HG03521 (cell line): ENCODE results near the gene CELSR1.
"Not testable (repeated sequence)": the region's sequence is repeated elsewhere in the genome, so short reads cannot be mapped to it uniquely, and the experiment has no call there.

Source experiments
- ATAC-seq: cut with Tn5 transposase; IDR thresholded peaks from one replicate; pipeline ENCODE4 v1.9.1; 2021; ENCODE audit warnings: mild to moderate bottlenecking, moderate library complexity; ENCODE audit not compliant: unreplicated experiment

CELSR1 gene

DNA sequence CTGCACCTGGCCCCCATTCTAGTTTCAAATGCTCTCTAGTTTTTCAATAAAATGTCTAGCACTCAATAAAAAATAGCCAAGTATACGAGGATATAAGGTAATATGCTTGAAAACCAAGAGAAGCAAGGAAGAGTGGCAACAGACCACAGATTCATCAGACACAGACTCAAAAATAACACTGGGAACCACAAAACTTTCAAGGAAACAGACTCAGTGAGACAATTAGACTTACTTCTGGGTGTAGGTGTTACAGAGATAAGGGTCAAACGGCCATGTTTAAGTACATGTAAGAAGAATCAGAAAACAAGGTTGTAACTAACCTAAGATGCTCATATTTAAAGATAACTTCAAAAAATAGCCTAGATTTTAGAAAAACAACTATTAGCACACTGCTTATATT lies 134.9 kb downstream of the CELSR1 start:
- no peak for ATAC-seq

DNA sequence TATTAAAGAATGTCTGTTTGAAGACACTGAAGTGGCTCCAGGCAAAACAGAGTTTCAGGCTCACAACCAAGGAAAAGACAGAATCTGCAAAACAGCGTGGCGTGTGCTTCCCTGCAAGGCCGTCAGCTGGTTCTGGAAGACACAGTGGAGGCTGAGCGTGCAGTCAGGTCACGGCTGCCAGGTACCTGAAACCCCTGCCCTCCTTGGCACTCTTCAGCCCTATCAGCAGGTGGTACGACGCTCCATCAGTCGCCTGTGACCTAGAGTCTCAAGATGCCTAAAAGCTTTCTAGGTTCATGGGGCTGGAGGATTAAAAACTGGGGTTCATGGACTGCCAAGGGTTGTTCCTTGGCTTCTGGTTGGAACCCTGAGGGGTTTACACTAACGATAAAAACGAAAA lies 136.1 kb downstream of the CELSR1 start:
- no peak for ATAC-seq

DNA sequence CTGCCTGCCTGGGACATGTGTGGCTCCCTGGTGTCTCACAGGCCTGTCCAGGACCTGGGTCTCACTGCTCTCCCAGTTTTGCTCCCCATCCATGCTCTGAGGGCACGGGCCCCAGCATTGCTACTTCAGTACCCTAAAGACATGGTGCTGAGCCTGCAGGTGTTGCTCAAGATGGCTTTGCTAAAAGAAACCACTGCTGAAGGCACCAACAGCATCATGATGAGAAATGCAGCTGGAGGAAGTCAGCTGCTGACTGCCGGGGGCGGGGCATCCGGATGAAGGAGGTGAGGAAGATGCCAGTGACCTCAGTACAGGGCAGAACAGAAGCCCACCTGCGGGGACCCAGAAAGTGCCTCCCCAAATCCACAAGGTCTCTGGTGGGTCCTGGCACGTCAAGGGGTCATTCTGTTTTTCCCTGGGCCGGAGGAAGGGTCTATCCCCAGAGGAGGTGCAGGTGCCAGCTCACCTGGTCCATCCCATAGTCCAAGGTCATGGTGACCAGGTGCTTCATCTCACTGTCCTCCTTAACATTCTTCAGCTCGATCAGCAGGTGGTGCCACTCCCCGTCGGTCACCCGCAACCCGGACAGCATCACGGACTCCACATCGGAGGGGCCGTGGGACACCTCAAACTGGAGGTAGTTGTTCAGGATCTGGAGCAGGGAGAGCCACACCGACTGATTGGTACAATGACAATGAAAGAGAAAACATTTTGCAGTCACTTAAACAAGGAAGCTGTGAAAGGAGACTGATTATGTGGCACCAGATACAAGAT lies 138.0 kb downstream of the CELSR1 start:
- no peak for ATAC-seq

DNA sequence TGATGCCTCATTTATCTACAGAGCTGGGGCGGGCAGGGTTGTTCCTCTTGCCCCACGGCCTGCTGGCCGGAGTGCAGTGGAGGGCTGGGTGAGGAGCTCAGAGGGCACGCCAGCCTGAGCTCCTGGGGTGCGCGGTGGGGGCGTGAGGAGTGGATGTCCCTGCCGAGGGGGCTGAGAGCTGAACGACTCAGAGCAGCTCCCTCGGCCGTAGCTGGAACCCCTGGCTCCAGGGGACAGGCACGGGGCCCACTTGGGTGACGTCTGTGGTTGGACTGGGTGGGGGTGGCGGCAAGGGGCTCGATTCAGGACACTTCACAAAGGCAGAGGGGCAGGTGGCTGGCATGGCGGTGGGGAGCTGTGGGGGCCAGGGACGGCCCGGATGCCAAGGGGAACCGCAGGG lies 139.5 kb downstream of the CELSR1 start:
- ATAC-seq = no peak

DNA sequence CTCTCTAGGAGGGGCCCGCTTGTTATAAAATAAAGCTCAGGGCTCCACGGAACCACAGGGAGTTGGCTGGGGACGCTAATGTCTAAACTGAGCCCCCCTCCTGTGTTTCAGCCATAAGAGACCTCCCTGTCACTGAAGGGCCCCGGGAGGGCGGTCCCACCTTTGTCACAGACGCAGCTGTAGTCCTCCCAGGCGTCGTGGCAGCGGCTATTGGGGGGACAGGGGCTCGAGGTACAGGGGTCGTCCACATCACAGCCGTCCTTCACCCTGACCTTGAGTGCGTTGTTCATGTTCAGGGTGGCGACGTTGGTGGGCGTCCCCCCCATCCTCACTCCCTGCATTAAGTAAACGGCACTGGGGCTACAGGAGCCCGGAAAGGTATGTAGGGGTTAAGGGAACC lies 139.9 kb downstream of the CELSR1 start:
- ATAC-seq = no peak

DNA sequence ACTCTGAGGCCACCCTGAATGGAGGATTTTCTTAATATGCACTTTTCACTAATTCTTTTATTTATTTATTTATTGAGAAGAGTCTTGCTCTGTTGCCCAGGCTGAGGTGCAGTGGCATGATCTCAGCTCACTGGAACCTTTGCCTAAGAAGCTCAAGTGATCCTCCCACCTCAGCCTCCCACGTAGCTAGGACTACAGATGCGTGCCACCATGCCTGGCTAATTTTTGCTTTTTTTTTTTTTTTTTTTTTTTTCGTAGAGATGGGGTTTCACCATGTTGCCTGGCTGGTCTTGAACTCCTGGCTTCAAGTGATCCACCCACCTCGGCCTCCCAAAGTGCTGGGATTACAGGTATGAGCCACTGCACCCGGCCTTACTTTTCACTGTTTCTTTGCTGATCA lies 140.4 kb downstream of the CELSR1 start:
- not testable (repeated sequence) for ATAC-seq

DNA sequence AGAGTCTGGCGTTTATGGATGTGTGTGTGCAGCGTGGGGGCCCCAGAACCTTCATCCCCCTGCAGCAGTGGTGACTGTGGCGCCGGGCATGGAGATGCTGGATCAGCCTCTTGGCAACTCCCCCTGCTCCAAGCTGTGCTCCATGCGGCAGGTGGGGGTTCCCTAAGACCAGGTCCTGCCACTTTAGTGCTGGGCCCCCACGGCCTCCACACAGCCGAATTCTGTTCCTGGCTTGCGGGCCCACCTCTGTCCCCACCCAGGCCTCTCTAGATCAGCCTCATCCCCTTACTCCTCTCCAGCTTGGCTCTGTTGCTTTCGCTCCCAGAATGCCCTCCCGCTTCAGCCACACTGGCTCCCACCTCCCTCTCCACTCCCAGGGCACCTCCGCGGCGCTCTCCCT lies 142.3 kb downstream of the CELSR1 start:
- no peak for ATAC-seq

DNA sequence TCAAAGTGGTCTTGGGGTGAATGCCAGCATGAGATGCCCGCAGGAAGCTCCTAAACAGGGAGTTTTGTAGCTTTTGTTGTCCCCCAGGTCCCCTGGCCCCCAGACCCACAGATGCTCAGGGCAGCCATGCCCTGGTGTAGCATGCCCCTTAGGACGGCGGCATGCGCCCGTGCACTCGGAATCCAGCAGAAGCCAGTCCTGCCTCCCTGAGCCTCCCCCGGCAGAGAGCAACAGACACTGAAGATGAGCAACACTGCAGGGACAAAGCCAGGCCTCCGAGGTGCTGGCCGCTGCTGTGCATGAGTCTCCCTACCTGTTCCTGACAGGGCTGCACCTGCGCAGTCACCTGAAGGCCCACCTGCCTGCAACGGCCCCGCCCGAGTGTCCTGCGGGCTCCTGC lies 142.8 kb downstream of the CELSR1 start:
- ATAC-seq = no peak

DNA sequence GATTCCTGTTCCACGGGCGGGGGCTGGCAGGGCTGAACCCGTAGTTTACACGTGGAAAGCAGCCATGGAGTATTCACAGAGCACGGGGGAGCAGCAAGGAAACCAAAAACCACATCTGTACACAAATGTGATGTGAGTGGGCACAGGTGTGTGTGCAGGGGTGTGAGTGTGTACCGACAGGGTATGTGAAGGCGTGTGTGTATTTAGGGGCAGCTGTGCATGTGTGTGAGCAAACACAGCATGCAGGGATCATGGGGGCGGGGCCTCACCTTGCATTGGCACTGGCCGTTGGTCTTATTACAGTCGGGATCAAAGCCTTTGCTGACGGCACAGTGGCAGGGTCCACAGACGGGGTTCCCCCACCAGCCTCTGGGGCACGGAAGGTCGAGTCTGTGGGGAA lies 143.5 kb downstream of the CELSR1 start:
- ATAC-seq = no peak

DNA sequence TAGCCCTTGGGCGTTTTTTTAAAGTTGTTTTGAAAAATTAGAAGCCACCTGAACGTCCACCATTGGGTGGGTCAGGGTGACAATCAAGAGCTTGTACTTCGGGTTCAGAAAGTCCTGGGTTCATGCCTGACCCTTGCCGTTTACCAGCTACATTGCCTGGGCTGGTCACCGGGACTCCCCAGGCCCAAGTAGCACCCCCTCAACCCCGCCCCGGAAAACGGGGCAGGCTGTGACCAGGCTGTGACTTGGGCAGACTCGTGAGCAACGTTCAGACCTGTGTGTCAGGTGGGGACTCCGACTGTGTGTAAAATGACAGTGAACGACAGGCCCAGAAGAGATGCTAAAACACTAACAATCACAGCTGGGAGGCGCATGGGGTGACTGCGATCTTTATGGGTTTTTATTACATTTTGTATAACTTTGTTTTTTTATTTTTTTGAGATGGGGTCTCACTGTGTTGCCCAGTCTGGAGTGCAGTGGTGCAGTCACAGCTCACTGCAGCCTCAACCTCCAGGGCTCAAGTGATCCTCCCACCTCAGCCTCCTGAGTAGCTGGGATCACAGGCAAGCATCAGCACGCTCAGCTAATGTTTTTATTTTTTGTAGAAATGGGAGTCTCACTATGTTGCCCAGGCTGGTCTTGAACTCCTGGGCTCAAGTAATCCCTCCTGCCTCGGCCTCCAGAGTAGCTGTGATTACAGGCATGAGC lies 145.1 kb downstream of the CELSR1 start:
- no peak for ATAC-seq

DNA sequence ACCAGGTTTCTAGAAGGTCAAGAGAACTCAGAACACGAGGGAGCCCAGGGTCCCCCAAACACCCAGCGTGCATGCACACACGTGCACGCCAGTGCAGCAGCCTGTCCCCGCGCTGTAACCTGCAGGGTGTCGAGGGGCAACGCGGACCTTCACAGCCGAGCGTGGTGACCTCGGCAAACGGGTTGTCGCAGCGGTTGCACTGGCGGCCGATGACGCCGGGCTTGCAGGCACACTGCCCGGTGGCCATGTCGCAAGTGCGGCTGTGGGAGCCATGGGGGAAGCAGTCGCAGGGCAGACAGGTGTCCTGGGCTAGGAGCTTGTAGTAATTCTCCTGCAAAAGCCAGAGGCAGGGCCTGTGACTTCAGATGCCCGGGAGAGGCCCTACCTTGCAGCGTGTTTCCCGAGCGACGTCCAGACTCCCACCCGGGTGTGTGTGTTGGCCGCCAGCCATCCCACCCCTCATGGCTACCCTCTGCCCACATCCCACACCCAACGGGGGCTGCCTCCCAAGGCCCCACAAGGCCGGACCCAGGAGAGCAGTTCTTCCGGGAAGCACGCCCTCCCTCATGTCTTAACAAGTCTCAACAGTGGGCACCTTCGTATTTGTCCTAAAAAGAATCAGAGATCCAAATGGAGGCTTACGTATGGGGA lies 145.8 kb downstream of the CELSR1 start:
- ATAC-seq = no peak

DNA sequence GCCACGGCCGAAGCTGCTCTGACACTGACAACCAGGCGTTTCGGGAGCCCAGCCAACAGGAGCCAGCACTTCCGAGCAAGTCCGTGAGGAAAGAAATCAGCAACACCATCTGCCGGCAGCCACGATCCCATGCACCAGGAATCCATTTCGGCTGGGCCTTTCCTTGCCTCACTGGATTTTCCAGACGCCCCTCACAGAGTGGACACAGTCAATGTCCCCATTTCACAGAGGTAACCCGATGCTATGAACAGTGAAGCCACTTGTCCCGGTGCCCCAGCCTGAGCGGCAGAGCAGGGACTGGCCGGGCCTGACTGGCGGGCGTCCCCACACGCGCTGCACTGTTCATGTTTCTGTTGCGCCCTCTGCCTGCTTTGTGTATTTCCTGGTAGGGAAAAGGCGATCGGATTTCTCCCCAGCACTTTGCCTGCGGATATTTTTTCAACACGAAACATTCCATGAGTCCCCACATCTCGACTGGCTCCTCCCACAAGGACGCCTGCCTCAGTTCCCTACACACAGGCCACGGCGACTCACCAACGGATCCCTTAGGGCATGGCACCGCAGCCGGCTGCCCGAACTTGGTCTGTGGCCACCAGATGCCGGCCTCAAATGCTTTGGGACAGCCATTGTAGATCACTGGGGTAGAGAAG lies 146.6 kb downstream of the CELSR1 start:
- no peak for ATAC-seq

DNA sequence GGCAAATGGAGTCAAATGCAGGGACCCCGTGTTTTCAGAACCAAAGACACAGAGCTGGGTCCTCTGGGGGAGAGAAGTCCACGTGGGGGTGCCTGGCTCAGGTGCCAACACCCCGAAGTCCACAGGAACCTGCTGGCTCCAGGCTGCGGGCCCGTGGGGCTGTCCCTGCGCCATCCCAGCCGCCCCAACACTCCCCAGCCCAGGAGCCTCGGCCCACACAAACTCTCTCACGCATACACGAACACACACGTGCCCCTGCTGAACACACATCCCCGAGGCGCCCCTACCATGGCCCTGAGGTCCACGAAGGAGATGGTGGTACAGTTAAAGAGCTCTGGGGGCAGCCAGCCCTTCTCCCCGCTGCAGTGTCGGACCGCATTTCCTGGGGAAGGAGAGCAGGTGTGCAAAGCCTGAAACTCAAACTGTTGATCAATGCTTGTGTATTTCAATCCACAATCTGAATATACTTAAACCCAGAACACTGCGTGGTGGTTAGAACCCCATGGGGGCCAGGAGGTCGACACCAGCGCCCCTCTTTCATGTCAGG lies 147.2 kb downstream of the CELSR1 start:
- ATAC-seq = no peak

DNA sequence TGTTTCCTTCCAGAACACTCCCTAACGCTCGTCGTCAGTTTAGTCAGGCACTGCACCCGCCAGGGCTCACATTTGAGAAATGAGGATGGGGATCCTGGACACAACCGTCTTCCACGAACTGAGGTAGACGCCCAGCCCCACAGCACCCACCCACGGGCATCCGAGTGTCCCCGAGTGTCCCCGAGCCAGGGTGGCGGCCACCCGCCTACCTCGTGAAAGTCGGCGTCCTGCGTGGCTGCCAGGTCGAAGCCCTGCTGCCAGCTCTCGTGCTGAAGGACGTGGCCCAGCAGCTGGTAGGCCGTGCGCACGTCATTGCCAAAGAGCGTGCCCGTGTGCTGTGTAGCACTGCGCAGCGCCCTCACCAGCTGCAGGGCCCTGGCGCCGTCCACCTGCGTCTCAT lies 148.3 kb downstream of the CELSR1 start:
- no peak for ATAC-seq

DNA sequence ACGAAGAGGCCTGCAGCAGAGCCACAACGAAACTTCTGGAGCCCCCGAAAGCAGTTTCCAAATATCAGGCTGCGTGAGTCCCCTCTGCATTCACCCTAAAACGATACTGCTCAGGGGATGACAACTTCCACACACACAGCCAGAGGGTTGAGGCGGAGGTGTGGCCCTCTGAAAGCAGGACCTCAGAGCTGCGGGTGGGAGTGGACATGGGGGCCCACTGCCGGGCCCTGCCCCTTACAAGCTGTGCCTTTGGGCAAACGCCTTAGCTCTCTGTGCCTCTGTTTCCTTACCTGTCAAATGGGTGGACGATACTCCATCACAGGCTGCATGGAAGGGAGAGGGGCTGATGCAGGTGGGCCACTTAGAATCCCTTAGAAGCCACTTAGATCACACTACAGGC lies 148.8 kb downstream of the CELSR1 start:
- no peak for ATAC-seq

DNA sequence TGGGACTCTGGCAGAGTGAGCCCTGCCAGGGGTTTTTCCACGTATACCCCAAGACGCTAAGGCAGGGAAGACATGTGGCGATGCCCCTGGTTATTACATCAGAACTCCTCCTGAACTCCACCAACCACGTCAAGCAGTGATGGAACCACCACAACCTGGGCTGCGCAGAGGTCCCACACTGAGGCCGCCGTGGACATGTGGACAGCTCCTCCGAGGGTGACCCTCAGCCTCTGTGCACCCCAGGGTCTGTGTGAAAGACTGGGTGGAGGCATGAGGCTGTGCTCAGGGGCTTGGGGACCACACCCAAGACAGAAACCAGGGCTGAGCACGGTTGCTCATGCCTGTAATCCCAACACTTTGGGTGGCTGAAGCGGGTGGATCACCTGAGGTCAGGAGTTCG lies 149.7 kb downstream of the CELSR1 start:
- ATAC-seq = no peak

DNA sequence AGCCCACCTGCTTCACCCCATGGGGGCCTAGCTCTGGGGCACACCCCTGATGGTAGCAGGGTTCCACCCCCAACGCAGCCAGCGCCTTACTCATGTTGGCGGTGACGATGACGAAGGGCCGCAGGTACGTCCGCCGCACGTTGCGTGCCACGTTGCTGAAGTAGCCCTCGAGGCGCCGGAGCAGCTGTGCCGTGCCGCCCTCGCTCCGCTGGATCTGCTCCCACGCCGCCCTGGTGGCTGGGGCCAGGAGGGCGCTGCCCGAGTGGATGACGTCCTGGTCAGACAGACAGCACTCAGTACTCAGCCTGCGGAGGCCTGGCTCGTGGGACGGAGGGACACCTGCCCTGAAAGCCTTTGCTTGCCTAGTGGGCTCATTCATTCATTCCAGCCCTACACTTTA lies 151.1 kb downstream of the CELSR1 start:
- no peak for ATAC-seq

DNA sequence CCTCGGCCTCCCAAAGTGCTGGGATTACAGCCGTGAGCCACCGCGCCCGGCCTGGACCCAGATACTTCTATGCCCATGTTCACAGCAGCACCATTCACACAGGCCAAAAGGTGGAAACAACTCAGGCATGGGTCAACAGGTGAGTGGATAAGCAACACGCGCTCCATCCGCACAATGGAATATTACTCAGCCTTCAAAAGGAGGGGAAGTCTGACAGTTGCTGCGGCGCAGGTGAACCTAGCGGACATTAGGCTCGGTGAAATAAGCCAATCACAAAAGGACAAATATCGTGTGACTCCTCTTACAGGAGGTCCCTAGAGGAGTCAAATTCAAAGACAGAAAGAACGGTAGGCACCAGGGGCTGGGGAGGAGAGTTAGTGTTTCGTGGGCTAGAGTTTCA lies 154.9 kb downstream of the CELSR1 start:
- no peak for ATAC-seq

DNA sequence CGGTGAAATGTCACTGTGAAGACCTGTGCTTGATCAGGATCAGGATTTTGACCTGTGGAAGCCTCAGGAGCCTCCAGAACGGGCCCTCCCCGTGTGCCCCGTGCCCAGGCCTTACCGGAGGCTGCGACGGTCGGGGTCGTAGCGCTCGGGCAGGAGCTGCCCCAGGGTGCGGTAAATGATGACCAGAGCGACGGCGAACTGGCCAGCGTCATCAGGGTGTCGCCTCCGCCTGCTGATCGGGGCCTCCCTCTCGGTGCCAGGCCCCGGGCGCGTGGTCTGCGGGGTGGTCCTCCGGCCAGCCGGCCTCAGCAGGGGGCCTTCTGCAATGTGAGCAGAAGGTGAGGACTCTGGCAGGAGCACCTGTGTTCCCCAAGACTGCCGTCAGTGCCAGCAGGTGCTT lies 155.7 kb downstream of the CELSR1 start:
- no peak for ATAC-seq

DNA sequence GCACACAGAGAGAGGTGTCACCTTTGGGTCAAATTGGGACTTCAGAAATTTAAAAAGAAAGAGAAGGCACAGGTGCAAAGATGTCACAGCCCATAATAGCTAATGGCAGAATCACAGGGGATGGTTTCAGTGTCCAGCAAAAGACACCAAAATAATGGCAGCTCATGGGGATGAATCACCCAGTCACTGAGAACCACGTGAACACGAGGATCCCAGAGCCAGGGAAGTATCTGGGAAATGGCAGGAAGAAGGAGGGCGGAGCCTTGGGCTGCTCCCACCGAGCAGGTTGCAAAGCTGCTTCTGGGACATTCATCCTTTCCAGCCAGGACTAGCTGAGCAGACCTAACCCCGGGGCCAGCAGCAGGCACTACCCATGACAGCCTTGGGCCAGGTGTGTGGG lies 156.3 kb downstream of the CELSR1 start:
- ATAC-seq = no peak

DNA sequence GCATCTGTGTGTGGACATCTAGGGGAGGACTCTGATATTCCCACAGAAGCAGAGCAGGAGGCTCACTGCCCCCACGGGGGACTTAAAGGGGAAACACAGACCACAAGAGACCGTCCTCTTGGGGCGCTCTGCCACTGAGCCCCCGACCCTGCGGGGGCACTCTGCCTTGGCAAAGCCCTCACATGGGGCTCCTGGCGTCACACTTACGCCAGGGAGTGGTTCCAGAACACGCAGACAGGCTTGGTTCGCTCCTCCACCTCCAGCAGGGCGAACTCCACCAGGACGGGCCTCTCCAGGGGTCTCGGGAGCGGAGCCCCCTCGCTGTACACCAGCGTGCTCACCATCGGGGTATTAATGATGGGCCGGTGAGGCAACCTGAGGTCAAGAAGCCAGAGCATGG lies 156.8 kb downstream of the CELSR1 start:
- no peak for ATAC-seq
